Epithelial cell of esophagus (primary cell): ENCODE data around the gene NHLH1.
A peak's percentile ranks its signal among the peaks of the same experiment; 100 is the strongest.

Experiments used
- DNase-seq: peaks from one replicate; pipeline ENCODE4 v3.0.0; 2010; ENCODE audit warnings: low read depth
- H3K4me3 ChIP-seq: 2 replicates; pipeline ENCODE4 v1.5.1; 2011; ENCODE audit warnings: mild to moderate bottlenecking, low read length, control low read depth
- TF ChIP-seq, protein P1 (sequence below): IDR thresholded peaks from 2 replicates; pipeline ENCODE4 v1.5.1; 2011; ENCODE audit warnings: low read depth, mild to moderate bottlenecking, low read length, control low read depth, inconsistent platforms; ENCODE audit not compliant: insufficient read depth; ENCODE audit errors: missing control alignments

Gene NHLH1

GRCh38 chr1:160362168-160362957 lies 4.5 kb upstream of the NHLH1 start:
- DNase-seq, result no peak
- H3K4me3 ChIP-seq, result no peak overlapping the region
- TF ChIP-seq, protein P1, sequence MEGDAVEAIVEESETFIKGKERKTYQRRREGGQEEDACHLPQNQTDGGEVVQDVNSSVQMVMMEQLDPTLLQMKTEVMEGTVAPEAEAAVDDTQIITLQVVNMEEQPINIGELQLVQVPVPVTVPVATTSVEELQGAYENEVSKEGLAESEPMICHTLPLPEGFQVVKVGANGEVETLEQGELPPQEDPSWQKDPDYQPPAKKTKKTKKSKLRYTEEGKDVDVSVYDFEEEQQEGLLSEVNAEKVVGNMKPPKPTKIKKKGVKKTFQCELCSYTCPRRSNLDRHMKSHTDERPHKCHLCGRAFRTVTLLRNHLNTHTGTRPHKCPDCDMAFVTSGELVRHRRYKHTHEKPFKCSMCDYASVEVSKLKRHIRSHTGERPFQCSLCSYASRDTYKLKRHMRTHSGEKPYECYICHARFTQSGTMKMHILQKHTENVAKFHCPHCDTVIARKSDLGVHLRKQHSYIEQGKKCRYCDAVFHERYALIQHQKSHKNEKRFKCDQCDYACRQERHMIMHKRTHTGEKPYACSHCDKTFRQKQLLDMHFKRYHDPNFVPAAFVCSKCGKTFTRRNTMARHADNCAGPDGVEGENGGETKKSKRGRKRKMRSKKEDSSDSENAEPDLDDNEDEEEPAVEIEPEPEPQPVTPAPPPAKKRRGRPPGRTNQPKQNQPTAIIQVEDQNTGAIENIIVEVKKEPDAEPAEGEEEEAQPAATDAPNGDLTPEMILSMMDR, result no peak

- no peak overlapping the region for H3K4me3 ChIP-seq
- DNase-seq, result no peak
- TF ChIP-seq, protein P1, result no peak
Measured at GRCh38 chr1:160363010-160363409, 3.9 kb upstream of the NHLH1 start.

GRCh38 chr1:160363951-160364735 lies 2.7 kb upstream of the NHLH1 start:
- DNase-seq, result peak; percentile 38
- TF ChIP-seq, protein P1, result no peak
- H3K4me3 ChIP-seq, result no peak overlapping the region

GRCh38 chr1:160365325-160365724 lies 1.5 kb upstream of the NHLH1 start:
- DNase-seq, result no peak
- TF ChIP-seq, protein P1, result no peak
- no peak overlapping the region for H3K4me3 ChIP-seq

DNA sequence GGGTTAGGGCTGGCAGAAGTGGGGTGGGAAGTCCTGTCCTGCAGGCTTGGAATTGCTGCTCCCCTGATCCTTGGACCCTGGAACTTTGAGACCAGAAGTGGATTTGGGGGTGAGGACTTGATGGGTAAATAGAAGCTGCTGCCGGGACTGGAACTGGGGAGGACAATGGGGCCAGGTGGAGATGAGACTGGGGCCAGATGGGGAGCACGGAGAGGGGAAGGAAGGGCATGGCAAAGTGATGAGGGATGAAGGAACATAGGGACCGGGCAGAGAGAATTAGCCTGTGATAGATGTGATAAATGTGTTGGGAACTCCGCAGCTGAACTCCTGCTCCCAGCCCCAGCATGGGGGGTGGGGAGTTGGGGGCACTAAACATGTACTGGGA lies 637 bp downstream of the NHLH1 start:
- DNase-seq, result no peak
- TF ChIP-seq, protein P1, result no peak

GRCh38 chr1:160367934-160368923 lies 1.4 kb downstream of the NHLH1 start:
- DNase-seq, result no peak
- no peak overlapping the region for H3K4me3 ChIP-seq
- TF ChIP-seq, protein P1, result no peak

More for the DNA sequence above, 637 bp downstream of the NHLH1 start:
- no peak overlapping the region for H3K4me3 ChIP-seq
